ENCODE measurements around the gene TRIM52. TPM values are rescaled to one million over a fixed set of nuclear protein-coding genes. Genes with fewer than 3 reads are reported as not detected.

Gene TRIM52
- total and polyA plus RNA-seq, 9 of the 15 experiments (the other 6 are each of a cell fraction or from before 2014, with no cell fraction given), result 3.3 to 21.9 (median 13.5) TPM

GRCh38 chr5:181217111-181217802 is 43.7 kb downstream of the TRIM52 start (continued):
- TF ChIP-seq E2F4 (CRISPR knock-in tag; IDR thresholded peaks at IDR 0.05; ENCODE audit: low read depth) (peak; percentile 78; the same call in 1 of the 2 replicates), TEAD1 (CRISPR knock-in tag; IDR thresholded peaks at IDR 0.05) (no peak; a peak in 1 of 4 replicates), POLR2G (IDR thresholded peaks at IDR 0.05; ENCODE audit: low read depth, low read length) (peak; percentile 64), BCL6 (CRISPR knock-in tag; IDR thresholded peaks at IDR 0.05) (no peak), ZNF347 (CRISPR knock-in tag; IDR thresholded peaks at IDR 0.05; ENCODE audit: low read depth) (no peak), ZNF586 (CRISPR knock-in tag; conservative IDR thresholded peaks at IDR 0.05) (no peak), TEAD4 (IDR thresholded peaks at IDR 0.05; ENCODE audit: low read length) (no peak), TEAD4 (CRISPR knock-in tag; IDR thresholded peaks at IDR 0.05; ENCODE audit: borderline replicate concordance) (no peak), ZNF146 (CRISPR knock-in tag; IDR thresholded peaks at IDR 0.05; ENCODE audit: unreplicated experiment) (no peak), WHSC1 (IDR thresholded peaks at IDR 0.05; ENCODE audit: low read length) (no peak), SMARCE1 (IDR thresholded peaks at IDR 0.05) (no peak), NR2C2 (CRISPR knock-in tag; IDR thresholded peaks at IDR 0.05) (0 out of 2 replicates have a peak, but pooled peaks have one; percentile 48), NR2C2 (tag; IDR thresholded peaks at IDR 0.05) (no peak), SAP30 (IDR thresholded peaks at IDR 0.05; ENCODE audit: borderline replicate concordance, insufficient read depth, low read depth, low read length, poor library complexity, severe bottlenecking) (peak; percentile 64), RUNX1 (IDR thresholded peaks at IDR 0.05; ENCODE audit: low read depth) (no peak), NFIX (CRISPR knock-in tag; IDR thresholded peaks at IDR 0.05; ENCODE audit: low read depth) (no peak), GATA2 (CRISPR knock-in tag; IDR thresholded peaks at IDR 0.05) (no peak), ZFP36 (IDR thresholded peaks at IDR 0.05; ENCODE audit: low read depth, low read length, partially characterized antibody) (no peak), GATAD2B (IDR thresholded peaks at IDR 0.05; ENCODE audit: borderline replicate concordance) (no peak), BHLHE40 (IDR thresholded peaks at IDR 0.05; ENCODE audit: low read length) (no peak), SMARCA5 (IDR thresholded peaks at IDR 0.05) (0 out of 2 replicates have a peak, but pooled peaks have one; percentile 25), PPARD (CRISPR knock-in tag; IDR thresholded peaks at IDR 0.05) (no peak), MNT (conservative IDR thresholded peaks at IDR 0.05) (peak; percentile 83 to 85), FIP1L1 (IDR thresholded peaks at IDR 0.05; ENCODE audit: low read depth, low read length, poor library complexity, severe bottlenecking) (peak; percentile 62), ZNF324 (CRISPR knock-in tag; IDR thresholded peaks at IDR 0.05) (no peak), DIDO1 (tag; IDR thresholded peaks at IDR 0.05; ENCODE audit: low read depth) (no peak), SIX5 (IDR thresholded peaks at IDR 0.05; ENCODE audit: borderline replicate concordance in 1 of 2, insufficient read depth in 1 of 2, low read depth in 1 of 2, low read length in 2 of 2) (no peak)
